Fibroblast of pulmonary artery (primary cell): ENCODE measurements around the gene KATNIP.

Experiments
- DNase-seq: peaks from one replicate; pipeline ENCODE4 v3.0.0-alpha.2; 2010; ENCODE audit warnings: low read depth
- H3K4me3 ChIP-seq: replicated peaks from 2 replicates; pipeline ENCODE4 v1.5.1; 2011; ENCODE audit warnings: low read depth, mild to moderate bottlenecking, control low read depth, low read length, moderate library complexity
- TF ChIP-seq, protein P1 (sequence below): IDR thresholded peaks from 2 replicates; pipeline ENCODE4 v1.5.1; 2011; ENCODE audit warnings: mild to moderate bottlenecking, control low read depth, low read length, inconsistent platforms; ENCODE audit errors: missing control alignments

The KATNIP gene

GRCh38 chr16:27572711-27573110, 22.8 kb downstream of the KATNIP start:
- TF ChIP-seq, protein P1, sequence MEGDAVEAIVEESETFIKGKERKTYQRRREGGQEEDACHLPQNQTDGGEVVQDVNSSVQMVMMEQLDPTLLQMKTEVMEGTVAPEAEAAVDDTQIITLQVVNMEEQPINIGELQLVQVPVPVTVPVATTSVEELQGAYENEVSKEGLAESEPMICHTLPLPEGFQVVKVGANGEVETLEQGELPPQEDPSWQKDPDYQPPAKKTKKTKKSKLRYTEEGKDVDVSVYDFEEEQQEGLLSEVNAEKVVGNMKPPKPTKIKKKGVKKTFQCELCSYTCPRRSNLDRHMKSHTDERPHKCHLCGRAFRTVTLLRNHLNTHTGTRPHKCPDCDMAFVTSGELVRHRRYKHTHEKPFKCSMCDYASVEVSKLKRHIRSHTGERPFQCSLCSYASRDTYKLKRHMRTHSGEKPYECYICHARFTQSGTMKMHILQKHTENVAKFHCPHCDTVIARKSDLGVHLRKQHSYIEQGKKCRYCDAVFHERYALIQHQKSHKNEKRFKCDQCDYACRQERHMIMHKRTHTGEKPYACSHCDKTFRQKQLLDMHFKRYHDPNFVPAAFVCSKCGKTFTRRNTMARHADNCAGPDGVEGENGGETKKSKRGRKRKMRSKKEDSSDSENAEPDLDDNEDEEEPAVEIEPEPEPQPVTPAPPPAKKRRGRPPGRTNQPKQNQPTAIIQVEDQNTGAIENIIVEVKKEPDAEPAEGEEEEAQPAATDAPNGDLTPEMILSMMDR: no peak
- no peak overlapping the region for H3K4me3 ChIP-seq
- peak; percentile 41 for DNase-seq

GRCh38 chr16:27576729-27577128, 26.8 kb downstream of the KATNIP start:
- no peak for DNase-seq
- TF ChIP-seq, protein P1: no peak
- H3K4me3 ChIP-seq: no peak overlapping the region

DNA sequence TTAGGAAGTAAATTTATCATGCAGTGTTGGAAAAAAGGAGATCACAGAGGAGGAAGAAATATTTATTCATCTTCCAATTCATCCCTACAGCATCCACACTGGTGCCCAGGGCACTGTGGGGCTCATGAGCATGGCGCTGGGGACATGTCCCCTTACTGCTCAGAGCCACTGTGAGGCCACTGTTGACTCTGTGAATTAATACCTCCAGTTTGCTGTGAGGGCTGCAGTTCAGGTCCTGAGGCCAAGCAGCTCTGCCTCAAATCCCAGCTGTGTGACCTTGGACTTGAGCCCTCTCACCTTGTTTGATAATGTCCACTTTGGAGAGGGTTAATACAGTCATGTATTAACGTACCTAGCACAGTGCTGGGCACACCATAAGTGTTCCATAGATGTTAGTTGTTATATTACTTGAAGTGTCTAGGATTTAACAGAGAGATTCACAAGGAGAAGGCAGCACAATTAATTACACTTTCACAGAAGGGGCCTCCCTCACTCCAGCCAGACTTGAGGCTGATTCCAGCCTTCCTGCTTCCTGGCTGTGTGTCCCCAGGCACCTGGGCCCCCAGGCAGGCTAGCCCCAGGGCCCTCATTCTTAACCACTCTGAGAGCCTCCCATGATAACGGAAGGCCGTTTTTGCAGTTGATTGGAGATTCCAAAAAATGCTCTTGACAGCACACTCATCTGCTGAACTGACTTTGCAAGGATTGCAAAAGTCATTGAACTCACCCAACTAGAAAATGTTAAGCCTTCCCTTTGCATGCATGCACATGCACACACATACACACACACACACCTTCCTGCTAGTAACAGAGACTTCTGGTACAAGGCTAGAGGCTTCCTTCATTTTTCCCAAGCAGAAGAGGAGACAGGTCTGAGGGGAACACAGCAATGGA, 29.4 kb downstream of the KATNIP start:
- TF ChIP-seq, protein P1: no peak
- H3K4me3 ChIP-seq: no peak overlapping the region
- DNase-seq: peak; percentile 24

GRCh38 chr16:27582883-27583282, 32.9 kb downstream of the KATNIP start:
- no peak for DNase-seq

GRCh38 chr16:27583634-27584033, 33.7 kb downstream of the KATNIP start:
- no peak overlapping the region for H3K4me3 ChIP-seq
- TF ChIP-seq, protein P1: no peak
- DNase-seq: no peak

More at GRCh38 chr16:27582883-27583282, 32.9 kb downstream of the KATNIP start:
- no peak overlapping the region for H3K4me3 ChIP-seq
- TF ChIP-seq, protein P1: no peak

GRCh38 chr16:27585200-27585599, 35.3 kb downstream of the KATNIP start:
- DNase-seq: no peak
- H3K4me3 ChIP-seq: no peak overlapping the region
- TF ChIP-seq, protein P1: no peak
